Measurements from ENCODE around the gene SUN5.

The SUN5 gene

DNA sequence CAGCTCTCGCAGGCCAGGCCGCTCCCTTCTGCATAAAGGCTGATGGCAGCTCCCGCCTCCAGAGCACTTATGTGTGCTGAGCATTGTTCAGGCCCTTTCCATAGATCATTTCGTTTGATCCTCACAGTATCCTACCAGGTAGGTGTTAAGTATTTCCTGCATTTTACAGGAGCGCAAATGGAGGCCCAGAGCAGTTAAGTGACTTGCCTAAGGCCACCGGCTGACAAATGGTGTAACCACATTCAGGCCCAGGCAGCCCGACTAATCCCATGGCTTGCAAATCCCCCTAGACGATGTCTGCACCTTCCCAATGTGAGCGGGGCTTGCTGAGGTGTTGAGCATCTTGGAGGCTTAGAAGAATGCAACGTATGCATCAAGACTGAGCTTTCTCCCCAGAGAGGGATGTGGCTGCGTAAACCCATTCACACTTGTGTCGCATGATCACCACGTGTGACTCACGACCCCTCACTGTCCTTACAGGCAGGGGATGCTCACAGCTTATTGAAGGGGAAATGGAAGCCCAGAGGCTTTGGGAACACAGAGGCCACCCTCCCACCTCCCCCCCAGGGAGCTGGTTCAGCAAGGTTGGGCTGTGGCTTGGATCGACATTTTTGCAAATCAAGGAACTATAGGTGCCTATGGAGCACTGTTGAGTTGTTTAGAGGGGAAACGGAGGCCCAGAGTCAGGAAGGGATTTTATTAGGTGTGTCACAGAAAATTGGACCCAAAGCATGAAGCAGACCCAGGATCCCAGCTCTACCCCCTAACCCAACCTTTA is 10.3 kb upstream of the SUN5 start:
- in situ Hi-C loops (cut with MboI; ENCODE audit: low sequenced_read_pairs): no loop called here

DNA sequence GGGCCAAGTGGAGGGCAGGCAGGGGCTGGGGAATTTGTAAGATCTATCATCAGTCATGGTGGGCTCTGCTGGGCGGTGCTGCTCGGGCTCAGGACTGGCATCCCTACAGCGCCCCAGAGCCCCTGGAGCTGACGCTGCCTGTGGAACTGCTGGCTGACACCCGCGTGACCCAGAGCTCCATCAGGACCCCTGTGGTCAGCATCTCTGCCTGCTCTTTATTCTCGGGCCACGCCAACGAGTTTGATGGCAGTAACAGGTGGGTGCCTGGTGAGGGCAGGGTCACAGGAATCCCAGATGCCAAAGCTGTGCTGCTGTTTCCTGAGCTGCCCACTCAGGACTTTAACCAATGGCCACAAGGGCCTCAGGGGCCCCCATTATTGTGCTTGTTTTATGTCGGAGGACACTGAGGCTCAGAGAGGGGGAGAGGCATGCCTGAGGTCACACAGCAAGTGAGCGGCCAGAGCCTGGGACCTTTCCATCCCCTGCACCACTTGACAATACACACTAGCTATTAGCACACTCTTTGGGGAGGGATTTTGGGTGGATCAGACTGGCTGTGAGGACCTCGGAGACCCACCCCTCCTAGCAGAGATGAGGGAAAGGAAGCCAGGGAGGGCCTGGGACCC is 9.6 kb upstream of the SUN5 start:
- in situ Hi-C loops (cut with MboI; ENCODE audit: low sequenced_read_pairs): no loop called here

DNA sequence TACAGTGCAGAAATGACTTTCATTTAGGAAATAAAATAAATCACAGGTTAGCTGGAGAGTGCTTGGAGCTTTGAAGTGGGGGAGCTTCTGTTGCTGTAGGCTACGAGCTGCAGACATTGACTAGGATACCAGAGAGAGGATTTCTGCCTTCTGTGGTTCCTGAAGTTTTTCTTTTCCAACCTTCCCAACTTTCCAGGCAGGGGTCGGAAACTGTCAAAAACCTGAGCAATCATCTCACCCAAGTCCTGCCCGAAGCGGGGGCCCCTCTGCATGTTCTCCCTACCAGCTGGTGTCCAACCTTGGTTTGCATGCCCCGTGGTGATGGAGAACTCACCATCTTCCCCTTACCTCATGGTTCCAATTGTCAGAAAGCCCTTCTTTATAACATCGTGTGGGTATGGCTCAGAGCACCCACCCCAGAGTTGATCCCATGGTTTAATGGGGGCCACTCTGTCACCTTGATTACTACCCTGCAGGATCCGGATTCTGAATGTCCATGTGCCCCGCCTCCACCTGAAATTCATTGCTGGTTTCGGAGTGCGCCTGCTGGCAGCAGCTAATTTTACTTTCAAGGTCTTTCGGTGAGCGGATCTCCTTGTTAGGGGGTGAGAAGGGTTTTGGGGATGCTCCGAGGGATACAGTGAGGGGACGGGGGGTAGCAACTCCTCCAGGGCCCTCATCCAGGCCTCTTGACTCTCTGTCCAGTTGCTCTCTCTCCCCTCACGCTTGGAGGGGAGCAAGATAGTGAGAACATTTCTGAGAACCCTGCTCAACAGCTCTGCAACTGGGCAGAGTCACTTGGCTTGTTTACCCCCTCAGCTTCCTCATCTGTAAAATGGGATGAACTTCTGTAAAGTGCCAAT is 8.3 kb upstream of the SUN5 start:
- in situ Hi-C loops (cut with MboI; ENCODE audit: low sequenced_read_pairs): no loop called here

- in situ Hi-C loops (cut with MboI; ENCODE audit: low sequenced_read_pairs): no loop called here
These were observed 6.6 kb upstream of the SUN5 start for GRCh38 chr20:33010674-33011449.

DNA sequence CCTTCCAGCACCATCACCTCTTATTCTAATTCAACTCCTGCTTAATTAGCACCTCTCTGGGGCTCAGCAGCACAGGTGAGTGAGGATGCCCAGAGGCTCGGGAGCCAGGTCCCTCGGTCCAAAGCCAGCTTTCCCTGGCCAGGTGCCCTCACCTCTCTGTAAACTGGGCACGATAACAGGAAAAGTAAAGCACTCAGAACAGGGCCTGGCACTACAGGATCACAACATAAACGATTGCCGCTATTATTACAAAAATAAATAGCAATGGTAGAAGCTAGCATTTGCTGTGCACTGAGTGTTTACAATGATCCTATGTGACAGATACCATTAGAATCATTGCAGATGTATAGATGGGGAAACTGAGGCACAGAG is 5.9 kb upstream of the SUN5 start:
- in situ Hi-C loops (cut with MboI; ENCODE audit: low sequenced_read_pairs): no loop called here

DNA sequence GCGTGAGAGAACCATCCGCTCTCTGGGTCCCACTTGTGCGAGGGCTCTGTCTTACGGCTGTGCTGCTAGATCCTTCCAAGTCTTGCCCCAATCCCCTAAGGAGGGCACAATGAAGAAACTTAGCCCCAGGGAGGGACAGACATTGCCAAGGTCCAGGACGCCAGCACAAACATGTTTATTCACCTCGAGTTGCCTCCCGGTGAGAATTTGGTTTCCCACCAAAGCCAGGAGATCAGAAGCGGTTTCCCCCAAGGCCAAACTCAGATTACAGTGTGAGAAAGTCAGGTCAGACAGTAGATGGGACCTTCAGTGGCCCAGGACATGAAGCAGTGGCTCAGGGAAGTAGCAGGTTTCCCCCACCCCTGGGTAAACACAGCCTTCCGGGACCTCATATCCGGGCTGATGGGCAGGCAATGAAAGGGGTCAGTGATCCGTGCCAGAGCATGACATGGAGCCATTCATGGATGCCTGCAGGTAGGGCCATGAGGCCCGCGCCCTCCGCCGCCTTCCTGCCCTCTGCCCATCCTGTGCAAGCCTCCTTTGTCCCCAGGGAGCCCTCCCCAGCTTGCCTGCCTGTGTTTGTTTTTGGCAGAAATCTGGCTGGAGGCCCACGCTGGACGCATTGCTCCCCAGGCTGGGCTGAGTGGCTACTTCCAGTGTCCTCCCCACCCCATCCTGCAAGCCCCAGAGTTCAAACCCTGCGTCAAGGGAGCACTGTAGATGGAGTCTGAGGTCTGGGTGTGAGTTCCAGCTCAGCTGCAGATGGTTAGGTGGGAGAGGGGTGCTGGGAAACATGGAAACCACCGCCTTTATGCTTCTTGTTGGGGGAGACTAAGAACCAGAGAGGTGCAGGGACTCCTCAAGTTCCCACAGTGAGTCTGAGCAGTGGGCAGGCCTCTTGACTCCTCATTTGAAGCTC is 5.2 kb upstream of the SUN5 start:
- in situ Hi-C loops (cut with MboI; ENCODE audit: low sequenced_read_pairs): no loop called here

DNA sequence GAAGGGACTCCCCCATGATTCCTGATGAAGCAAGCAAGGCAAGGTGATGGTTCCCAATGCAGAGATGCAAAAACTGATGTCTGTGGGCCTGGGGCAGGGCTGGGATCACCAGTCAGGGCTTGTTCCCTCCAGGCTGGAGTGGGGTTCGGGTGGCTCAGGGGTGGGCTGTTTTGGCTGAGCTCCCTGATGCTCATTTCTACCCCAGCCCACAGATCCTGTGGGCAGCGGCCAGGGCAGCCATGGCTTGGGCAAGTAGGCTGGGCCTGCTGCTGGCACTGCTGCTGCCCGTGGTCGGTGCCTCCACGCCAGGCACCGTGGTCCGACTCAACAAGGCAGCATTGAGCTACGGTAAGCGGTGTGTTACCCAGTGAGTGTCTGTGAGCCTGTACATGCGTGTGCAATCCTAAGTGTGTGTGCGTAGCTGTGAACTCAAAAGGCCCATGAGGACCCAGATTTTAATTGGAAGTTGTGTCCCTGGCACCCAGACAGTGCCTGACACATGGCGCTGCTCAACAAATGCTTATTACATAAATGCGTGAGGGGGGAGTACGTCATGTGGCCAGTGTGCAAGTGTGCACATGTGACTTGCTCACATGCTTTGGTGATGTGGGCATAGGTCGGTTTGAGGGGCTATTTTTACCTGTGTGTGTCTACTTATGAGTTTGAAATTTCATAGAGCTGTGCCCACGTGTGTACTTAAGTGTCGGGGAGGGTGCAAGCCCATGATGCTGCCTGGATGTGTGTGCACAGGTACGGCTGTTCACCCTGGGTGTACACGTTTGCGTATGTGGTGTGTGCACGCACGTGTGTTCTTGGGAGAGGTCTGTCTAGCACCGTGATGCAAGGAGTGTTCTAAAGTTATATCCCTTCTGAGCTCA is 4.3 kb upstream of the SUN5 start:
- in situ Hi-C loops (cut with MboI; ENCODE audit: low sequenced_read_pairs): no loop called here

DNA sequence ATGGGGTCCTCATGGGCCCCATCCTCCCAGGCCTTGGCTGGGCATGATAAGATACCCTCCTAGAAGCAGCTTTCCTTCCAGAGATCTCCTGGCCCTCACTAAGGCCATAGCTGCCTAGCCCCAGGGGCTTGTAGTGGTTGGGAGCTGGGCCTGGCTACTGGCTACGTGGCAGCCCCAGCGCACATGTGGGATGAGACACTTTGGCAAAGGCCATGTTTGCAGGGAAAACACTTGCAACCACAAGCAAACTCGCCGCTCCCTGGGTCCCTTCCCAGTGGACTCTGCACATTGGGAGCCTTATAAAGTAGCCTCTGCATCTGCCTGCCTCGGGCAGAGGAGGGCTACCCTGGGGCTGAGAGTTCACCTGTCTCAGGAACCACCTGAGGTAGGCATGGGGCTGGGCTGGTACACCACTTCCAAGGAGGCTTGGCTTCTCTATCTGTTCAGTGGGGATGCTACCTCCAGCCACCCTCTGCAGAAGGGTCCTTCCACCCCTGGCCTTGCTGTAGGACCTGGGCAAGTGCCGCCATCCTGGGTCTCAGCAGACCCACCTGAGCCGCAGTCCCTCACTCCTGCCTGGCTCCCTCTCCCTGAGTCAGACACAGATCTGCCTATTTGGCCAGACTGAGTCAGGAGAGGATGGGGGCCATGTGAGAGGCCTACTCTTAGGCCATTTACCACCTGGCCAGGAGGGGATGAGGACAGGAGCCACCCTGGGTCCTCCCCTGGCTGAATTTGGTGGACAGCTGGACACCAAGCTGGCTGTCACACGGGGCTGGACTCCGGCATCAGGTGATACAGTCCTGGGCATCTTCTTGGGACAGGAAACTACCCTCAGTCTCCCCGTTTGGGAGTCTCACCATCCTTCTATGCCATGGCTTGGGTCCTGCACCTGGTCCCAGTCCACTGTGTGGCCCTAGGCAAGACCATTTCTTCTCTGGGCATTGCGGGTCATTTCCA is 3.4 kb upstream of the SUN5 start, which contains the start of gene BPIFB2:
BPIFB2 (plus strand) TSS at position 329 of the 960 bp plus-strand sequence. CDS start 871 bp downstream, outside the sequence.
- in situ Hi-C loops (cut with MboI; ENCODE audit: low sequenced_read_pairs): no loop called here

DNA sequence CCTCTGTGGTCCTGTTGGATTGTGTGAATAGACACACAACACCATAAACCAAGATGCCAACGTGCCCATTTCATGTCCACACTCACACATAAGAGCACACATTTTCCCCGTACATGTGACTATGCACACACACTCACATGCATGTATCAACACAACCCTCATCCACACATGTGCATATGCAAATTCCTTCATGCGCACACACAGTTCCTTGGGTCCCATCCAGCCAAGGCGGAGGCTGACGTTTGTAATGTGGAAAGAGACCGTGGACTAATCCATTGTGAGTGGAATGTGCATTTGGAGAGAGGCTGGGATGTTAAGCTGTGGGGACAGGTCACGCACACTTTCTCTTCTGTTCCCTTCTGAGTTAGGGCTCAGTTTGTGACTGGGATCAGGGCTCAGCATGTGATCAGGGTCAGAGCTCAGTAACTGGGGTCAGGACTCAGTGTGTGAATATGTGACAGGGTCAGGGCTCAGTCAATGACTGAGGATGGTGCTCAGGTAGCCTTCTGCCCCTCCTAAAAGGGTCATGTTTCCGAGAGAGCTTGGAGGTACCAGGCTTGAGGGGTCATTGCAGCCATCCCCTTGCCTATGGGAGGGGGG is 2.6 kb upstream of the SUN5 start:
- in situ Hi-C loops (cut with MboI; ENCODE audit: low sequenced_read_pairs): no loop called here

- in situ Hi-C loops (cut with MboI; ENCODE audit: low sequenced_read_pairs): no loop called here
These were observed 1.9 kb upstream of the SUN5 start for GRCh38 chr20:33005908-33006775.

GRCh38 chr20:33005132-33005566 is 916 bp upstream of the SUN5 start:
- in situ Hi-C loops (cut with MboI; ENCODE audit: low sequenced_read_pairs): no loop called here

DNA sequence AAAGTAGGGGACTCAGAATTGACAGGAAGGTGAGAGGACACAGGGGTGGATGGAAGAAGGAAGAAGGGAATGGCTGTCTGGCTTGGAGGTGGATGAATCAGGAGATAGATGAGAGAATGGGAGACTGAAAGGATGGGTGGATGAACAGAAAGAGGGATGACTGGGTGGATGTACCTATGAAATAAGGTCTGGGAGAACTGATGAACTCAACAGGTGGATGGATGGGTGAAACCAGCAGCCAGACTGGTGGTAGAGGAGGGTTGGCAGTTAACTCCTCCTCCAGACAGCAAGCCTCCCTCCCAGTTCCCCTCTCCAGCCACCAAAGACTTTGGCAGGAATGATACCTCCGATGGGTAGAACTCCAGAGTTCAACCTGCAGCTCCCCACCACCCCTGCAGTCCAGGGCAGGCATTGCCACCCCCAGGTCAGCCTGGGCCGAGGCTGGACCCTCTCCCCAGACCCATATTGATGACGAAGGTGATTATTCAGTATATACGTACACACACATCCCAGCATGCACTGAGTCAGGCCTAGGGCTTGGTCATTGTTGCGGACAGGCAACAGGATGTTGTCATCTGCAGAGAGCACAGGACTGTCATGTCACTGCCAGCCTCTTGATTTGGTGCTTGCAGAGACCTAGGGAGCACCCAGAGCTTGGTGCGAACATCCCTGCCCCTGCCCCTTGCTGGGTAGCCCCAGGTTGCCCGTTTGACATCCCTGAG is 2.0 kb downstream of the SUN5 start:
- in situ Hi-C loops (cut with MboI; ENCODE audit: low sequenced_read_pairs): no loop called here

DNA sequence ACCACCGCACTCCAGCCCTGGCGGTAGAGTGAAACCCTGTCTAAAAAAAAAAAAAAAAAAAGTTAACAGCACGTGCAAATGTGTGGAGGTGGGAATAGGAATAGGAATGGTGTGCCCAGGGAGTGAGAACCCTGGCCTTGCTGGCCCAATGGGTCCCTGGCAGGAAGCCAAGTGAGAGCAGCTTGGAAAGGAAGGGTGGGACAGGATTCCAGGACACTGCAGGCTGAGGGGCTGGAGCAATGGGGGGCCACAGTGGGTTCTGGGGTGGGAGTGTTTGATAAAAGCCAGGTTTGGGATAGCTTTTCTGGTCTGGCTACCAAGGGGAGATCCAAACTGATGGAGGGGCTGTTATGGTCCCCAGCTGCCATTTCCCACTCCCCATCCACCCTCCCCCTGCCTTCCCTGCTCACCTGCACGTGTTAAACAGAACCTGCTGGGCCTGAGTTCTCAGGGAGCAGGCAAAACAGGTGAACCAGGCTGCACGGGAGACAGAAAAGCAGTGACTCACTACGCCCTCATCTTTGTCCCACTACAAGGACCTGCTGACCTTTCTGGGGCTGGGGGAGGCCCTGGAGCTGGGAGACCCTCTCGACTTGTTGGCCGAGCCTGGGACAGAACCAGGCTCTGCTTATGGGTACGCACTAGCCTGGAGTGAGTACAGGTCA is 3.3 kb downstream of the SUN5 start:
- in situ Hi-C loops (cut with MboI; ENCODE audit: low sequenced_read_pairs): no loop called here

- in situ Hi-C loops (cut with MboI; ENCODE audit: low sequenced_read_pairs): no loop called here
These were observed 4.5 kb downstream of the SUN5 start for GRCh38 chr20:32999603-33000250.

DNA sequence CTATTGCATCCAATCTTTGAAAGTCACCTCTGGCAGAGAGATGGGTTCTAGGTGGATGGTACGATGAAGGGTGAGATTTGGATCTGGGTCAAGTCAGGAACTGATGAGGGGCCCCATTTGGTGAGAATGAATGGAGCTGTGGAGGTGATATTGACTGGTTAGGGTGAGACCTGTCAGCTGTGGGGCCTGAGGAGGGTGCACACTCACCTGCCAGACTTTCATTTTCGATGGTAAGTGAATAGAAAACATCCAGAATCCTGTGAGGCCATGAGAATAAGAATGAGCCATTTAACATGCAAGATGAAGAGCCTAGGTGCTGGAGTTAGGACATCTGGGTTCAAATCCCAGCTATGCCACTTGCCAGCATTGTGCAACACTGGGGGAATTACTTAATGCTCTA is 6.8 kb downstream of the SUN5 start:
- in situ Hi-C loops (cut with MboI; ENCODE audit: low sequenced_read_pairs): no loop called here
